Ovary (tissue), 9 donors: ENCODE measurements around the gene APOBEC3H. TPM values are rescaled to one million over a fixed set of nuclear protein-coding genes. Genes with fewer than 3 reads are reported as not detected.

Source experiments
- DNase-seq, 5 donors: peaks; one replicate each; pipeline ENCODE4 v3.0.0-alpha.2; 2019 to 2020
- H3K27ac ChIP-seq, 2 donors: fragments of 200-600 bp; one replicate each; pipeline versions ENCODE4 v1.5.1 to v1.8.0; 2019 to 2022
- H3K27me3 ChIP-seq: fragments of 200-600 bp; one replicate; pipeline ENCODE4 v1.8.0; 2022
- H3K36me3 ChIP-seq: fragments of 200-600 bp; sonication (generic); one replicate; pipeline ENCODE4 v1.5.1; 2019
- H3K4me1 ChIP-seq: one replicate; pipeline ENCODE4 v1.8.1; 2013; ENCODE audit warnings: mild to moderate bottlenecking, moderate library complexity; ENCODE audit not compliant: insufficient read depth
- H3K4me3 ChIP-seq: fragments of 200-600 bp; sonication (generic); one replicate; pipeline ENCODE4 v1.5.1; 2017
- H3K9me3 ChIP-seq, 2 donors: fragments of 200-600 bp in 1 of 2; sonication (generic) in 1 of 2; one replicate each; pipeline versions ENCODE4 v1.5.1 to v1.8.1; 2013 to 2019; ENCODE audit warnings: mild to moderate bottlenecking in 1 of 2, moderate library complexity in 1 of 2
- EP300 ChIP-seq: sonication (generic); formaldehyde crosslinking; IDR thresholded peaks from one replicate; pipeline ENCODE4 v1.6.1; 2017; ENCODE audit warnings: antibody characterized with exemption
- POLR2A ChIP-seq: fragments of 450-650 bp; IDR thresholded peaks from one replicate; pipeline ENCODE4 v1.6.1; 2017; ENCODE audit warnings: antibody characterized with exemption, mild to moderate bottlenecking, moderate library complexity
- WGBS, 3 donors: extraction: QIAGEN DNeasy Blood & Tissue Kit in 1 of 3; methylation state at CpG; one replicate each; pipeline versions ENCODE4 v1.1.5 to v1.1.7; 2013 to 2017; 5-methylcytosine and 5-hydroxymethylcytosine counted together
- intact Hi-C, 4 donors: fragments of 100-400 bp; cut with DNase I; formaldehyde crosslinking; loops; one replicate each; pipeline versions ENCODE4 v1.11.0 to v1.15.1; 2022 to 2023
- polyA plus RNA-seq, 2 donors: library from polyadenylated mRNA; stranded (reverse); fragments of 200-250 nt in 1 of 2; fragments of 350-450 nt in 1 of 2; fragmentation: Illumina TruSeq in 1 of 2; extraction: RNeasy Lipid Tissue Mini Kit (QIAGEN cat#74804) in 1 of 2; gene quantifications; one replicate each; pipeline ENCODE4 v1.2.3, GENCODE V29; 2013 to 2014
- total RNA-seq, 7 donors: library from RNA; depleted of rRNA in 2 of 7; stranded (reverse); fragments of >200 nt in 2 of 7; fragmentation: NEBNext Ultra II Directional in 3 of 7; extraction: Animal tissue kit (Norgen Biotek cat#: 25700) in 3 of 7; gene quantifications; one replicate each; pipeline versions ENCODE4 v1.1.0 to v1.2.4, GENCODE V29; 2016 to 2023
- TF ChIP-seq, protein P1 (sequence below), 3 donors: fragments of 450-650 bp in 2 of 3; fragments of 200-600 bp in 1 of 3; IDR thresholded peaks; one replicate each; pipeline versions ENCODE4 v1.5.1 to v1.8.0; 2016 to 2022; ENCODE audit warnings: antibody characterized with exemption in 3 of 3, mild to moderate bottlenecking in 1 of 3
- donor health status: DM: no; HTN: no; CAD: no; lungs with moderate emphysema.
- donor health status: DM: no; HTN: no; CAD: no.
- donor health status: Bipolar disorder and iron deficiency.
- donor health status: DM: yes; HTN: yes; CAD: no.
- donor health status: DM: no; HTN: no; CAD: no.
- donor health status: DM: yes; HTN: yes; CAD: no.

The APOBEC3H gene
- total and polyA plus RNA-seq, 9 donors: 0.23 to 0.97 (median 0.31) TPM; not detected in 6

DNA sequence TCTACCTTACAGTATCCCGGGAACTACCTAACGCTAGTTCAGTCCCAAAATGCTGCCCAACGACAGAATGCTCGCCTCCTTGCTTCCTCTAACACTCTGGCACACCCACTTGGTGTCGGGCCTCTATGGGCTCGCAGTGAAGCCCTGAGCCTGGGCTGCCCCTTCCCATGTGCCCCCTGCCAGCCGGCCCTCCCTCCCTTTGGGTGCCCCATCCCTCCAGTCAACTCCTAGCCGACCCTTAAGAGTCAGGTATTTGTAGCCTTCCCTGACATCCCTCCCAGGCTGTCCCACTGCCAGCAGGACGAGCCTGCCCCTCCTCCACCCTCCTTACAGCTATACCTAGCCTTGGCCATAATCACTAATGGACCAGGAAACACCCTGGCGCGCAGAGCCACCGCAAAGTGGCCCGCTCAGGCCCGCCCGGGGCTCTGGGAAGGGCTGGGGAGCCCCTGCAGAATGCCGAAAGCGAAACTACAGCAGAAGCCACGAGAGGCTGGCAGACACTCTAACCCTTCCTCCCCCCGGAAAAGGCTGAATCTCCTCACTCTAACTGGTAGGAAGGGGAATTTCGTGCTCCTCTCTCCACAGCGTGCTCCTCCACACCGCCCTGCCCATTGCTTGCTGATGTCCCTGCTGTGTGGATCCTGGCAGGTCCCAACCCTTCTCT is 47.2 kb downstream of the APOBEC3H start:
- DNase-seq: peak in 3 of 5 donors; percentile 57 to 65 (median 64)
- H3K27ac ChIP-seq: peak overlapping the region; percentile 79 to 97
- H3K4me3 ChIP-seq: peak overlapping the region; percentile 55
- intact Hi-C loops: no loop called here
- peaks cover 22% of the 10 kb centered on the region for H3K4me1 ChIP-seq
- H3K9me3 ChIP-seq: no peaks in the 10 kb centered on the region
- TF ChIP-seq POLR2A (no peak), EP300 (no peak)
- TF ChIP-seq, protein P1, sequence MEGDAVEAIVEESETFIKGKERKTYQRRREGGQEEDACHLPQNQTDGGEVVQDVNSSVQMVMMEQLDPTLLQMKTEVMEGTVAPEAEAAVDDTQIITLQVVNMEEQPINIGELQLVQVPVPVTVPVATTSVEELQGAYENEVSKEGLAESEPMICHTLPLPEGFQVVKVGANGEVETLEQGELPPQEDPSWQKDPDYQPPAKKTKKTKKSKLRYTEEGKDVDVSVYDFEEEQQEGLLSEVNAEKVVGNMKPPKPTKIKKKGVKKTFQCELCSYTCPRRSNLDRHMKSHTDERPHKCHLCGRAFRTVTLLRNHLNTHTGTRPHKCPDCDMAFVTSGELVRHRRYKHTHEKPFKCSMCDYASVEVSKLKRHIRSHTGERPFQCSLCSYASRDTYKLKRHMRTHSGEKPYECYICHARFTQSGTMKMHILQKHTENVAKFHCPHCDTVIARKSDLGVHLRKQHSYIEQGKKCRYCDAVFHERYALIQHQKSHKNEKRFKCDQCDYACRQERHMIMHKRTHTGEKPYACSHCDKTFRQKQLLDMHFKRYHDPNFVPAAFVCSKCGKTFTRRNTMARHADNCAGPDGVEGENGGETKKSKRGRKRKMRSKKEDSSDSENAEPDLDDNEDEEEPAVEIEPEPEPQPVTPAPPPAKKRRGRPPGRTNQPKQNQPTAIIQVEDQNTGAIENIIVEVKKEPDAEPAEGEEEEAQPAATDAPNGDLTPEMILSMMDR (IDR thresholded peaks at IDR 0.05): no peak
- no peaks in the 10 kb centered on the region for H3K36me3 ChIP-seq
- WGBS, 3 donors: 5 to 12% (median 10%) methylated on average over 22 of the region's 22 CpGs
- H3K27me3 ChIP-seq: no peaks in the 10 kb centered on the region

DNA sequence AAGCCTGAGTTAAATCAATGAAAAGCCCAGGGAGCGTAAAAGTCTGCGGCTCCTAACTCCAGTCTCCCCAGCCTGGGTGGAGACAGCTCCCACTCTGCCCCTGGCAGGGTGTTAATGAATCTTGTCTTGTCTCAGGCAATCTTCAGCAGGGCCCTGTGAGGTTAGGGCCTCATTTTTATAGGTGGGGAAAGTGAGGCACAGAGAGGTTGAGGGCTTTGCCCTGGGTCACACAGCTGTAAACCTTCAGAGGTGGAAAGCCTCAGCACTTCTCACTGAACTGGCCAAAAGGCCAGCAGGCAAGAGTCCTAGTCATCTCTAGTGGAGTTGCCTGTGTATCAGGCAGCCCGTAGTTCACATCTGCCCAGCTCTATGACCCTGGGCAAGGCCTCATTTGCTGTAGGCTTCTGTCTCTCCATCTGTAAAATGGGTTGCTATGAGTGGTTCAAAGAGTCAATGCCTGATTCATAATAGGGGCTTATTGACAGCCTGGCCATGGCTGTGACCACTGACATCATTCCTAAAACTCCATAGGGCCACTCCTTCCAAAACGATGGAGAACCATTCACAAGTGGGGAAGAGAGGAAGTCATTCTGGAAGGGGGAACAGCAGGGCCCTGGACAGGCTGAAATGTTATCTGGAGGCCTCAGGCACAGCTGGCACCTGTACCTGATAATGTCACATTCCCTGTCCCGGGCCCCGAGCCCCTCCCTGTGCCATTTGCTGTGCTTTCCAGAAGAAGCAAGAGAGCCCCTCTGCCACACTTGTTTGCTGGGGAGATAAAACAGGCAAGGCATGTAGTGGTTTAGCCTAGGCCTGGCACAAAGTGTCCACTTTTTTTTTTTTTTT is 49.4 kb downstream of the APOBEC3H start:
- intact Hi-C loops: no loop called here
- Histone ChIP-seq H3K4me3 (peak overlapping the region; percentile 55), H3K4me1 (peaks cover 27% of the 10 kb centered on the region), H3K27me3 (no peaks in the 10 kb centered on the region), H3K36me3 (no peaks in the 10 kb centered on the region), H3K27ac (peak overlapping the region; percentile 93 to 97), H3K9me3 (no peaks in the 10 kb centered on the region)
- 60 to 69% (median 66%) methylated on average over 6 of the region's 6 CpGs for WGBS, 3 donors
- no peak for TF ChIP-seq POLR2A
- TF ChIP-seq, protein P1 (IDR thresholded peaks at IDR 0.05): no peak
- TF ChIP-seq EP300: no peak
- DNase-seq: peak in 2 of 5 donors; percentile 42 to 45

DNA sequence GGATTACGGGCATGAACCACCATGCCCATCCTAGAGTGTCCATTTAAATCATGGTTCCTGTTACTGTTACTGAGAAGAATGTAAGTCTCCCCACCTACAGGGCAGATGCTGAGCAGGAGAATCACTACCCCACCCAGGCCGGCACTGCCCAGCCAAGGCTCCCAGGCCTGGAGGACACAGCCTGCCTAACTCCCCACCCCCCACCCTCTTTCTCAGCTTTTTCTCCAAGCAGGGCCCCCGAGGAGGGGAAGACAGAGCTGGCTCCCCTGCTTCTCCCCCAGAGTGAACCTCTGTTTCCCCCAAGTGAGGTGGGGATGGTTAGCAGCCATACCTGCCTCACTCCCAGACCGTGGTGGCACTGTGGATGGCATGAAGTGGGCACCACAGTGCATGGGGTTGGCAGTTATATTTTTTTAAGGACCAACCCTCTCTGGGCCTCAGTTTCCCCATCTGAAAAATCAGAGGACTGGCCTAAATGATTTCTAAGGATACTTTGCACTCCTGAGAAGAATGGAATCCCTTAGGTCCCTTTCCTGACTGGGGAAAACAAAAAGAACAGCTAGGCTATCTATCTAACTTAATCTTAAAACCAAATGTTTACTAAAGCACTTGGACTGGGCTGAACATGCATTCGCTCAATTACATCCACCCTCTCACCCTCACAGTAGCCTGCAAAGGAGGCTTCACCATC is 50.4 kb downstream of the APOBEC3H start:
- Histone ChIP-seq H3K4me1 (peaks cover 27% of the 10 kb centered on the region), H3K9me3 (no peaks in the 10 kb centered on the region), H3K27ac (peak overlapping the region; percentile 93 to 97), H3K36me3 (no peaks in the 10 kb centered on the region), H3K4me3 (no peak overlapping the region), H3K27me3 (no peaks in the 10 kb centered on the region)
- 70 to 75% (median 72%) methylated on average over 4 to 5 of the region's 5 CpGs for WGBS, 3 donors
- peak in 1 of 5 donors; percentile 26 for DNase-seq
- intact Hi-C loops: no loop called here
- TF ChIP-seq, protein P1 (IDR thresholded peaks at IDR 0.05): no peak
- TF ChIP-seq POLR2A: no peak
- no peak for TF ChIP-seq EP300

DNA sequence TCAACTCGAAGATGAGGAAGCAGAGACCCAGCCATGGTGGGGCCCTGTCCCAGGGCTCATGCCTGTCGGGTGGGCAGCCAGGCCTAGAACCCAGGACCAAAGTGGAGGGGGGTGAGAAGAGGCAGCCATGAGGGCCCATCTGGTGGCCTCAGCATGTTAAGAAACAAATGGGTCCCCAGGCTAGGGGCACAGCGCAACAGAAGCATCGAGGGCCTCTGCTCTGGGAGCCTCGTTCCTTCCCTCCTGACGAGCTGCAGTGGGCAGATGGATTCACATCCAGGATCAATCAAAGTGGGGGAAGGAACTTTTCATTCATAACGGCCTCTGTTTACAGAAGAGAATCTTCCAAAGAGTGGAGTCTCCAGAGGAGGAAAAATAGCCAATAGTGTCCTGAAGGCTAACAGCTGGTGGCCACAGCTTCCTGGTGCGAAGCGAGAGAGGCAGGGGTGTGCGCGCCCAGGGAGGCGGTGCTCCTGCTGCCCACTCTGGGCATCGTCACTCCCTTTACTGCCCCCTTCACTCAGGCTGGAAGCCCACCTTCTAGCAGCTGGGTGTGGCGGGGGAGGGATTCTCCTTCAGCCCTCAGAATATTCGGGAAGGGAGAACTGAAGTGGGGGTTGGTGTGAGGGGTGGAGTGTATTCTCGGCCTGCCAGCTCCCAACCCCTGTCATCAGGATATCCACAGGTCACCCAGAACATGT is 51.1 kb downstream of the APOBEC3H start:
- no peak overlapping the region for H3K4me3 ChIP-seq
- H3K9me3 ChIP-seq: no peaks in the 10 kb centered on the region
- H3K27ac ChIP-seq: peak overlapping the region; percentile 93 to 97
- DNase-seq: peak in 2 of 5 donors; percentile 61 to 66
- no peaks in the 10 kb centered on the region for H3K27me3 ChIP-seq
- WGBS, 3 donors: 32 to 57% (median 43%) methylated on average over 16 of the region's 16 CpGs
- TF ChIP-seq EP300 (no peak), POLR2A (no peak)
- TF ChIP-seq, protein P1 (IDR thresholded peaks at IDR 0.05): no peak
- peaks cover 27% of the 10 kb centered on the region for H3K4me1 ChIP-seq
- H3K36me3 ChIP-seq: no peaks in the 10 kb centered on the region
- intact Hi-C loops: no loop called here
